Lung (tissue), 12 donors: ENCODE data around the gene SHANK3. TPM values are rescaled to one million over a fixed set of nuclear protein-coding genes. Genes with fewer than 3 reads are reported as not detected.
"Not testable (repeated sequence)": the region's sequence is repeated elsewhere in the genome, so short reads cannot be mapped to it uniquely, and the experiment has no call there.

Experiments used
- ATAC-seq: fragments of 200-7000 bp; cut with Tn5 transposase; one replicate; pipeline ENCODE4 v1.9.1; 2020; ENCODE audit warnings: moderate number of reproducible peaks; ENCODE audit not compliant: insufficient read depth, low FRiP score
- DNase-seq, 3 donors: peaks; one replicate each; pipeline ENCODE4 v3.0.0-alpha.2; 2013 to 2017
- H3K27ac ChIP-seq, 2 donors: one replicate each; pipeline ENCODE4 v1.5.1; 2013; ENCODE audit warnings: mild to moderate bottlenecking in 2 of 2, moderate library complexity in 2 of 2, control low read depth in 1 of 2, inconsistent platforms in 1 of 2, low read depth in 1 of 2, low read length in 1 of 2
- H3K27me3 ChIP-seq, 3 donors: one replicate each; pipeline ENCODE4 v1.5.1; 2013; ENCODE audit warnings: low read length in 2 of 3; ENCODE audit not compliant: control insufficient read depth in 3 of 3, insufficient read depth in 3 of 3
- H3K36me3 ChIP-seq, 4 donors: one replicate each; pipeline ENCODE4 v1.5.1; 2013; ENCODE audit warnings: low read length in 4 of 4, mild to moderate bottlenecking in 1 of 4, moderate library complexity in 1 of 4; ENCODE audit not compliant: control insufficient read depth in 4 of 4, insufficient read depth in 4 of 4
- H3K4me1 ChIP-seq, 5 donors: one replicate each; pipeline ENCODE4 v1.5.1; 2013; ENCODE audit warnings: low read length in 5 of 5, mild to moderate bottlenecking in 2 of 5, moderate library complexity in 1 of 5; ENCODE audit not compliant: control insufficient read depth in 5 of 5, insufficient read depth in 5 of 5
- H3K4me3 ChIP-seq: one replicate; pipeline ENCODE4 v1.5.1; 2013; ENCODE audit warnings: mild to moderate bottlenecking, control low read depth, moderate library complexity
- H3K9ac ChIP-seq, 2 donors: one replicate each; pipeline ENCODE4 v1.5.1; 2013; ENCODE audit warnings: low read length in 2 of 2, control low read depth in 1 of 2; ENCODE audit not compliant: insufficient read depth in 1 of 2
- H3K9me3 ChIP-seq, 4 donors: one replicate each; pipeline ENCODE4 v1.5.1; 2013; ENCODE audit warnings: low read length in 3 of 4, mild to moderate bottlenecking in 1 of 4, moderate library complexity in 1 of 4; ENCODE audit not compliant: control insufficient read depth in 4 of 4, insufficient read depth in 3 of 4
- CTCF ChIP-seq: IDR thresholded peaks from 2 replicates; pipeline ENCODE4 v1.5.1; 2012; ENCODE audit warnings: mild to moderate bottlenecking; ENCODE audit errors: control extremely low read depth, extremely low read depth
- WGBS, 2 donors: extraction: QIAGEN DNeasy Blood & Tissue Kit; methylation state at CpG; one replicate each; pipeline ENCODE4 v1.1.7; 2013; 5-methylcytosine and 5-hydroxymethylcytosine counted together
- polyA plus RNA-seq, 2 donors: library from polyadenylated mRNA; stranded (reverse); fragments of 200-250 nt; gene quantifications; one replicate each; pipeline ENCODE4 v1.2.1, GENCODE V29; 2013
- total RNA-seq, 2 donors: library from RNA; depleted of rRNA in 1 of 2; stranded (reverse); fragments of >200 nt in 1 of 2; gene quantifications; one replicate each; pipeline ENCODE4 v1.2.1, GENCODE V29; 2014 to 2021
- donor health status: control.
- donor health status: control.
- donor health status: Bipolar disorder and iron deficiency.
- donor health status: healthy.
- donor health status: DM: yes; HTN: yes; CAD: no.

The SHANK3 gene
- total and polyA plus RNA-seq, 4 donors = 15.5 to 44.0 (median 22.8) TPM

DNA sequence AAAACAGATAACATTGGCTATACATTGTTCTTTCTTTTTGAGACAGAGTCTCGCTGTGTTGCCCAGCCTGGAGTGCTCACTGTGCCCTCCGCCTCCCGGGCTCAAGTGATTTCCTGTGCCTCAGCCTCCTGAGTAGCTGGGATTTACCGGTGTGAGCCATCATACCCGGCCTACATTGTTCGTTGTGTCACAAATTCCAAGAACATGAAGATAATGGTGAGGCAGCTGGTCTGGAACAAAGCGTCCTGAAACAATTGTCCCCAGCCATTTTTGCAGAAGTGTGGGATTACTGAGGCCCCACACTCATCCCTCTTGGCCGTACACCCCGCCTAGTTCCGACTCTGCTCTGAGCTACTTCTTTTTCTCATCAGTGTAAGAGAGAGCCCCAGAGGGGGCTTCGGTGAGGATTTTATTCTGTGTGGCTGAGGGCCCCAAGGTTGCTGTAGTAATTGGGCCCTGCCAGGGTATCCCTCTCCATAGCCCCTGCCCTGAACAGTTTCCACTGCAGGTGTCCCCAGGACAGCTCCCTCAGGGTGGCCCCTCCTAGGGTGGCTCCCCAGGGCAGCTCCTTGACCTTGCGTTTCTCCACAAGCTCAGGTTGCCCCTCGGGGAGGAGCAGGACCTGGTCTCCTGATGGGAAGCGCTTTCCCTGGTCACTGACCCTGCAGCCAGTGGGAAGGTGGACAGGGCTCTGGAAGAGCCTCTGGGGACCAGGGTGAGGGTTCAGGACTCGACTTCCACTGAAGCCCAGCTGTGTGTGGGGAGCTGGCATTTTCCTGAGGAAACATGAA is 31.6 kb upstream of the SHANK3 start:
- TF ChIP-seq CTCF = no peak
- WGBS, 2 donors = 76 to 84% methylated on average over 15 of the region's 15 CpGs
- DNase-seq = no peak

DNA sequence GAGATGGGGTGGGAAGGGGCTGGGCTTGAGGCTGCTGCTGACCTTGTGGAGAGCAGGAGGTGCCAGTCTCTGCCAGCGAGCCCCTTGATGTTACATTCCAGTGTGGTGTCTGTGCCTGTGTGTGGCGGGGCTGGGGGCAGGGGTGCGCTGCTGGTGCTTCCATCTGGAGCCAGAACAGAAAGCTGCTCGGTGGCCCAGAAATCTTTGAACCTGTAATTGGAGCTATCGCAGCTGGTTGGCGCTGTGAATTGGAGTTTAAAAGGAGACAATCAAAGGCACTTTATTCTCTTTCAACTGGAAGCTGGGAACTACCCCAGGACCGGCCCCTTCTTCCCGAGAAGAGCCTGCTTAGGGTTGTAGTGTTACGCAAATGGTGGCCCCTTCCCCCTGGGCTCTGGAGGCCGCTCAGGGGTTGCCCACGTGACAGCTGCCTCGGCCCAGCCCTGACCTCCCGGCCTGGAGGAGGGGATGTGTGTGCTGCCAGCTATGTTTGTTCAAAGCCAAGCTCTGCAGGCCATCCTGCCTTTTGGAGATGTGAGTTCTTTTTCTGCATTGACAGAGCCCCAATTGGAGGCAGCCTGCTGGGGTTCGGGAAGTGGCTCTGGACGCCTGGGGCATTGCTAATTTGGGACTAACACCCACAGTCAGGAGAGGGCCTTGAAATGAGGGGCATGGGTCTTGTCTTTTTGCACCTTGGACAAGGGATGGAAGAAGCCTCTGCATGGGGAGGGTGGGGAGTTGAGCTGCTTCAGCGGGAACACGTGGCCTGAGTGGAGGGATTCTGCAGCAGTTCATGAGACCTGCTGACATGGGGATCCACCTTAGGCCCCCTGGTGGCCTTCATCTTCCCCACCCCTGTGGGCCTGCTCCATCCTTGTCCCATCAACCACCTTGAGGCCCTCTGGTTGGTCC is 30.7 kb upstream of the SHANK3 start:
- Histone ChIP-seq H3K9me3 (no peaks in the 10 kb centered on the region), H3K27me3 (peaks cover 0 to 9% (median 4%) of the 10 kb centered on the region in 3 donors), H3K27ac (peak overlapping the region; percentile 63 to 65), H3K4me1 (peaks cover 0 to 20% (median 15%) of the 10 kb centered on the region in 5 donors), H3K9ac (peak overlapping the region in 1 of 2 donors; percentile 23), H3K36me3 (no peaks in the 10 kb centered on the region), H3K4me3 (no peak overlapping the region)
- 19 to 26% methylated on average over 17 of the region's 17 CpGs for WGBS, 2 donors
- peak; percentile 89 to 95 (median 93) for DNase-seq
- peak; percentile 16 for TF ChIP-seq CTCF
- no peak for ATAC-seq

More for the DNA sequence above, 31.6 kb upstream of the SHANK3 start:
- H3K36me3 ChIP-seq = no peaks in the 10 kb centered on the region
- peak overlapping the region; percentile 34 to 63 for H3K27ac ChIP-seq
- H3K4me1 ChIP-seq = peaks cover 0 to 20% (median 15%) of the 10 kb centered on the region in 5 donors
- H3K9ac ChIP-seq = no peak overlapping the region
- peaks cover 0 to 9% (median 4%) of the 10 kb centered on the region in 3 donors for H3K27me3 ChIP-seq
- H3K4me3 ChIP-seq = no peak overlapping the region
- ATAC-seq = peak; percentile 19
- no peaks in the 10 kb centered on the region for H3K9me3 ChIP-seq

DNA sequence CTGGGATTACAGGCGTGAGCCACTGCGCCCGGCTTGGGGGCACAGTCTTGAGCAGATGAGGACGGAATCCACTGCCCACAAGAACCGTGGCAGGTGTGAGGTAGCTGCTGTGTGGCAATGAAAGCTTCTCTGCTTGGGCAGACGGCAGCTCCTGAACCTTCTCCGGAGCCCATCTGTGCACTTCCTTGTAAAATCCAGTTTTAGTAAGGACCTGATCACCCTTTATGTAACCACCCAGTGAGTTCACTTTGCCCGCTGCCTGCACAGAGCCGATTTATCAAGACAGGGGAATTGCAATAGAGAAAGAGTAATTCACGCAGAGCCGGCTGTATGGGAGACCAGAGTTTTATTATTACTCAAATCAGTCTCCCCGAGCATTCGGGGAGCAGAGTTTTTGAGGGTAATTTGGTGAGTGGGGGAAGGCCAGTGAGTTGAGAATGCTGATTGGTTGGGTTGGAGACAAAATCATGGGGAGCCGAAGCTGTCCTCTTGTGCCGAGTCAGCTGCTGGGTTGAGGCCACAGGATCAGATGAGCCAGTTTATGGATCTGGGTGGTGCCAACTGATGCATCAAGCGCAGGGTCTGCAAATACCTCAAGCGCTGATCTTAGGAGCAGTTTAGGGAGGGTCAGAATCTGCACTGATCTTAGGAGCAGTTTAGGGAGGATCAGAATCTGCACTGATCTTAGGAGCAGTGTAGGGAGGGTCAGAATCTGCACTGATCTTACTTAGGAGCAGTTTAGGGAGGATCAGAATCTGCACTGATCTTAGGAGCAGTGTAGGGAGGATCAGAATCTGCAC is 29.4 kb upstream of the SHANK3 start:
- WGBS, 2 donors = 90 to 97% methylated on average over 17 of the region's 17 CpGs
- H3K36me3 ChIP-seq, H3K27ac ChIP-seq, H3K4me3 ChIP-seq, H3K9ac ChIP-seq, H3K9me3 ChIP-seq, DNase-seq, ATAC-seq, H3K27me3 ChIP-seq: not testable (repeated sequence)
- peaks cover 0 to 20% (median 15%) of the 10 kb centered on the region in 5 donors for H3K4me1 ChIP-seq

DNA sequence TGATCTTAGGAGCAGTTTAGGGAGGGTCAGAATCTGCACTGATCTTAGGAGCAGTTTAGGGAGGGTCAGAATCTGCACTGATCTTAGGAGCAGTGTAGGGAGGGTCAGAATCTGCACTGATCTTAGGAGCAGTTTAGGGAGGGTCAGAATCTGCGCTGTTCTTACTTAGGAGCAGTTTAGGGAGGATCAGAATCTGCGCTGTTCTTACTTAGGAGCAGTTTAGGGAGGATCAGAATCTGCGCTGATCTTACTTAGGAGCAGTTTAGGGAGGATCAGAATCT is 28.9 kb upstream of the SHANK3 start:
- WGBS, 2 donors = 67 to 71% methylated on average over 3 of the region's 3 CpGs
- H3K27ac ChIP-seq, DNase-seq, H3K36me3 ChIP-seq, ATAC-seq, H3K27me3 ChIP-seq, H3K9ac ChIP-seq, H3K4me3 ChIP-seq, H3K9me3 ChIP-seq: not testable (repeated sequence)
- peaks cover 0 to 20% (median 15%) of the 10 kb centered on the region in 5 donors for H3K4me1 ChIP-seq
